SIG-M5 treated with dmso at 0.1 percent for 504 hours (cell line): ENCODE measurements around the gene ARHGEF40.
A peak's percentile ranks its signal among the peaks of the same experiment; 100 is the strongest.

Experiments
- DNase-seq: peaks from one replicate; lab custom pipeline; 2025; ENCODE audit not compliant: unreplicated experiment; lab: John Stamatoyannopoulos, UW

Gene ARHGEF40

DNA sequence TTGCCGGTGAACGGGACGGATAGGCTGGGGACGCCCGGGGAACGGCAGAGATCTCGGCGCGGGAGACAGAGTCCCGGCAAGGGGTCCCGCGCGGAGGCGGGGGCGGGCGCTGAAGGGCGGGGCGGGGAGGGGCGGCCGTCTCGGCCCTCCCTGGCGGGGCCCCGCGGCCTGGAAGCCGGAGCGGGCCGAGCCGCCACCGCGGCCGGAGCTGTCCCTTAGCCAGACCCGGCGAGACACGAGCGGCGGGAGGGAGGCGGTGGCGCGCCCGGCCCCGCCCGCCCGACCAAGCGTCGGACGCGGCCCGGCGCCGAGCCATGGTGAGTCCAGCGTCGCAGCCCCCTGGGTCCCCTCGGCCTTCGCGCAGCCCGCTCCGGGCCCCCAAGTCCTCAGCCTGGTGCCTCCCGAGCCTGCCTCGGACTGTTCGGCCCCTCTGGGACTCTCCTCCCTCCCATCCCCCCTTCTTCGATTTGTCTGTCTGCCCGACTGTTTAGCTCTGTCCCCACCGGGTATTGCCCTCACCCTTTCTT is at the start of gene ARHGEF40:
Gene ARHGEF40 (plus strand): TSS at position 222 of the 527 bp plus-strand sequence. CDS start 93 bp downstream, at position 315.
- DNase-seq = no peak

DNA sequence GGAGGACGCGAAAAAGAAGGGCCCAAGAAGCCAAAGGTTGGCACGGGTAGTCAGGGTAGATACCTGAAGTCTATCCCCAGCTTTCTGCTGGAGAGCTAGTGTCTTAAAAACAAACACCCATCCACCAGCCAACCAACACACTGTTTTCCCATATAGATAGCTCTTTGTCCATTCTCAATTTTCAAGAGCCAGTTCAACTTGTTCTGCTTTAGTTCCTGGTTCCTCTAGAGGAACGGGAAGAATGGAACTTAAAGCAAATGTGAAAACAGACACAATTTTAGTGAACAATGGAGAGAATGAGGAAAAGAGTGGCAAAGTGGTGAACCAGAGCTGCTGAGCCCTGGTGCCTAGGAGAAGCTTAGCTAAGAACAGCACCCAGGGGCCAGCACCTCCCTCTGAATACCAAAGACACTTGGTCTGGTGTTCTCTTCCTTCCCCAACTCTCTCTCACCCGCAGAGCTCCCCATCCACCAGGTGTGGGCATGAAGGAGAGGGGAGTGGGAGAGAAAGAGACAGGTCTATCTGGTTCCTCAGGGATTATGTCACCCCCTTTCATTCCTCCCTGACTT is 49.0 kb upstream of the ARHGEF40 start:
- DNase-seq = no peak

GRCh38 chr14:21022686-21023085 is 47.4 kb upstream of the ARHGEF40 start:
- DNase-seq = no peak

DNA sequence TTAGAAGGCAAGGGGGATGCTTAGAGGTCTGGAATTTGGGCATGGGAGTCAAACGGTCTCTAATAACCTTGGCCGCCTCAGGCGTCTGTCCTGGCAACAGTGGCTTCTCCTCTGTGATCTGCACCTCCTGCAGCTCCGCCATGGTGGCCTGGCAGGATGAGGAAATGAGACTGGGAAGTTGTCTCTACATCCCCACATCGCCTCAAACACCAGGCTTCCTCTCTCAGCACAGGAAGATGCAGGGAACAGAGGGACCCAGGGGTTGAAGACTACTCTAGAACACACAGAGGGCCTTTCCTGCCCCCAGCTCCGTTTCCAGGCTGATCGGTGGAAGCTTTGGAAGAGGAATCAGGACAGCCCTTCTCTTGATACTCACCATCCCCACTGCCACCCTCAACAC is 46.9 kb upstream of the ARHGEF40 start:
- DNase-seq = no peak

GRCh38 chr14:21023817-21024584 is 46.1 kb upstream of the ARHGEF40 start:
- no peak for DNase-seq

- peak; percentile 26 for DNase-seq
Measured at GRCh38 chr14:21024585-21025370, 45.3 kb upstream of the ARHGEF40 start, which contains the start of gene NDRG2. Gene NDRG2 (minus strand): TSS chr14:21025061. CDS start chr14:21023315, 1,746 bp downstream.

DNA sequence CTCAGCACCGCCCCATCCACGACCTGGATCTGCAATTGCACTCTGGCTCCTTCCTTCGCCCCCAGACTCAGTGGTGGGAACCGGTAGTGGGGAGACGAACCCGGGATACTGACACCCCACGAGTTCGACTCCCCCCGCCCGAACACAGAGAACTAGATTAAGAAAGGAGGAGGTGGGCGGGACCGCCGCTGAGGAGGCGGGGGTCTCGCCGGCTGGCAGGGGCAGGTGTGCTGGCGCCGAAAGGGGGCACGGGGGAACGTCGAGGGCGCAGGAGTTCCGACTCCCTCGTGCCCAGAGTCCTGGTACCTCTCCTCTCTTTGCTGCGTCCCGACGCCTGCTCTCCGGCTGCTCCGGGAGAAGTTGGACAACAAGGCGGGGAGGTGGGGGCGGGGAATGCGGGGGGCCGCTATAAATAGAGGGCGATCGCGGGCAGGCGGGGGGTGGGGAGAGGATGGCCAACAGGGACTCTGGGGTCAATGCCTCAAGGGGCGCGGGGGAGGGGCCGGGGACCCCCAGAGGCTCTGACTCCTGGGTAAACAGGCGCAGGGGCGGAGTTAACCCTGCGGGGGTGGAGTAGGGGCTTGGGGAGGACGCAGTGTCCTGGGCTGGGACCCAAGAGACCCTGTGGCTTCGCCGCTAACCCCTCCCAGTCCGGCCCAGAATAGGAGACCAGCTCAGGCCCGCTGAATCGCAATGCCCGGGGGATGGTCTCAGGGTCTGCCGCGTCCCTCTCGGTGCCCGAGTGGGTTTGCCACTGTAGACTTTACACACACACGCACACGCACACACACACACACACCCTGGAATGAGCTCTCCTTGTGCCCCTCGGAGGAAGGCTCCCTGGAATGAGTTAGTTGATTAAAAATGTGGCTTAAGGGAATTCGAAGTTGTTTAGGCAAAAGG is 44.5 kb upstream of the ARHGEF40 start:
- DNase-seq = no peak

GRCh38 chr14:21026274-21026987 is 43.7 kb upstream of the ARHGEF40 start:
- DNase-seq = no peak

DNA sequence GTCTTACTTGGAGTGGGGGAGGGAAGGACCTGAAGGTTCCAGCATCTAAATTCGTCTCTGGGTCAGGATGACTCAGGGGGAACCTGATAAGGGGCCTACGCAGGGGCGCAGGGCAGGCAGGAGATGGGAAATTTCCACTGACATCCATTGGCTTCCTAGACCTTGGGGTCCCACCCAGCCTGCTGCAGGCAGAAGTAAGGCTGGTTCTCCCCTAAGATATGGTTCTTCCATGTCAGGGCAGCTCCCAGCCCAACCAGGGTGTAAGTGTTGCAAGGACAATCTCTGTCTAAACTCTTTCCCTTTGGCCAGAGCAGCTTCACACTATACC is 43.2 kb upstream of the ARHGEF40 start:
- DNase-seq = no peak

GRCh38 chr14:21029917-21030316 is 40.2 kb upstream of the ARHGEF40 start, which contains the start of gene TPPP2:
Gene TPPP2 (plus strand): TSS chr14:21030217. CDS start chr14:21030582, 365 bp downstream.
- DNase-seq = no peak

GRCh38 chr14:21030531-21030930 is 39.6 kb upstream of the ARHGEF40 start:
- no peak for DNase-seq

GRCh38 chr14:21032326-21033132 is 37.6 kb upstream of the ARHGEF40 start:
- DNase-seq = no peak

DNA sequence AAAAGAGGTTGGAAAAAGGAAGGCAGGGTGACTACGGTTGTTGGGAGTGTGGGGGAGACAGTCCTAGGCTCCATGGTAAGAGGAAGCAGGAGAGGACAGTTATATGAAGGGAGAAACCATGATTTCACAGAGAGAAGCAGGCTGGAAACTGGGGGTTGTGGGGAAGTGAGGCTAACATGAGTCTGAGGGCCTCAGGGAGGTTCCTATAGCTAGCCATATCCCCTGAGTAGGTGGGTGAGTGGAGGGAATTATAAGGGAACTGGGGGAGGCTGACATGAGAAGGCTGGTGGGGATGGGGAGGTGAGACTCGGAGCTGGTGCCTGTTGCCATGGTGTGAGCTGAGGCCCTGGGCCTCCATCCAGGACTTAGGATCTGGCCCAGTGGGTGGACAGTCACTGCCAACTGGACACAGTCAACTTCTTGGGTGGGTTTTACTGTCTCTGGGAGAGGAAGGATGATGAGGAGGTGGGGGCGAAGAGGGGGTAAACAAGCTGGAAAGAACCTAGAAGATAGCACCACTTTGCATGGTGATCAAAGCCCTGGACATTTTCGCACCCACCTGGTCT is 36.9 kb upstream of the ARHGEF40 start:
- DNase-seq = no peak

- no peak for DNase-seq
Measured at GRCh38 chr14:21034707-21035106, 35.4 kb upstream of the ARHGEF40 start, which contains the start of gene RNASE13. Gene RNASE13 (minus strand): TSS chr14:21034807. CDS start chr14:21034288, 519 bp downstream.

DNA sequence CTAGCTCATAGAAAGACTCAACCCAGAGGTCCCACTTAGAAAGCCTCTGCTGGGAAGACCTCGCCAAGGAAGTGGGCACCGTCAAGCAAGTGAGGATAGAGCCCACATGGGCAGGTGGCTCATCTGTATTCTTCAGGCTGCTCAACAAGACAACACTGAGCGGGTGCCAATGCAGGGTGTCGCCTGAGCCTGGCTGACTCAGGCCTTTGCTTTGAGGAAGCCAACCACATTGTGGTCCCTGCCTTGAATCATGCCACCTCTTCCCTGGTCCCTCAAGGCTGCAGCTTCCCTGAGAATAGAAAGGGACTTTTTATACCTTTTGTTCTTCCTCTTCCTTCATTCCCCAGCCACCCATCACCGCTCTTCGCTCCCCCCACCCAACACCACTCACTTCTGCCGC is 33.4 kb upstream of the ARHGEF40 start:
- DNase-seq = no peak

DNA sequence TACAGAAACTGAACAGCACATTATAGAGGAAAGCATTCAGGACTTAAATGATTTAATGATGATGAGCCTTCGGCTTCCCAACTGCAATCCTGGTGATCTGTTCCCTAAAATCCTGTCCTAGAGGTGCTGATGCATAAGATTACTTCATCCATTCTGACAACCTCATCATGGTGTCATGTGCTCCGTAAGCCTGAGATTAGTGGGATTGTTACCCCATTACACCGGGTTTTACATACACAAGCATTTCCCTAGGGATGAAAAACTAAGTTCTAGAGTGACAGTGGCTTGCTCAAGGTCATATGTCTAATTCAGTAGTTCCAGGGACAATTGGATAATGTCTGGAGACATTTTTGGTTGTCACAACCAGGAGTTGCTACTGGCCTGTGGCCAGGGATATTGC is 32.9 kb upstream of the ARHGEF40 start:
- no peak for DNase-seq

DNA sequence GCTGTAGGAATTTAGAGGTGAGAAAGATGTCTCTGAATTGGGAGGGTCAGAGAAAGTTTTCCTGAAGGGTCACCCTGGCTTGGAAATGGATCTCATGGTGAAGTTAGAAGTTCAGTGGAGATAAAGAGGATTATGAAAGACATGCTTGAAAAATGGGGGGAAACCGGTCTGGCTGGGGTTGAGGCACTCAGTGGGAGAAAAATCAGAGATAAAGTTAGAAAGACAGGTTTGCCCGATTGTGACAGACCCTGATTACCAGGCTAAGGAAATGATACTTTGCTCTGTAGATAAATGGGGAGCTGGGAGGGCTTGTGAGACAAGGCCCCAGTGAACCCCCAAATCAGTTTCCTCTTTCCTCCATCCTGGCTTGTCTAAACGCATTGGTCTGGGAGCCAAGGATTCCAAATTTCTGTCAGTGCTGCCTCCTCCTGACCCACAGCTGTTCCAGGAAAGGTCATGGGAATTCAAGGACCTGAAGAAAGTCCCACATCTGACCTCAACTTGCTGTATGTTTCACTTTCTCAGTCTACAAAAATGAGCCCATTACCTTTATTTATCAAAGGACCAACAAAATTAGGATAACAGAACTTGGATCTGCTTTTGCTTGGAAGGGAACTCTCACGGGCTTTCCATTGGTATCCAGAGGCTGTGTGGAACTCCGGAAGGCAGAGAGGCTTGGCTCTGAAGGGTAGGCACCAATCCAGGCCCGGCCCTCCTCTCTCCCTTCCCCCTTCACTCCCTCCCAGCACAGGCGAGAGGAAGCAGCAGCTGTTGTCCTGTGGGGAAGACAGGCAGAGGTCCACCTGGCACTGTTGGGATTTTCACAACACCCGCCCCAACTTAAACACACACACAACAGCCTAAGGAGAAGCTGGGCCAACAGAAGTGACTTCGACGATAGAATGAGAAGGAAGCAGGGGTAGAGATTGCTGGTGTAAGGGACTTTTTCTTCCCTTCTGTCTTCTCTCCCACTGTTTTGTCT is 31.4 kb upstream of the ARHGEF40 start:
- no peak for DNase-seq
